ENCODE measurements around the gene RGPD4. TPM values are rescaled to one million over a fixed set of nuclear protein-coding genes. Genes with fewer than 3 reads are reported as not detected.
"Not testable (repeated sequence)": the region's sequence is repeated elsewhere in the genome, so short reads cannot be mapped to it uniquely, and the experiment has no call there.

Gene RGPD4
- total RNA-seq, 1 experiment from 2014 or later = 0.04 TPM

GRCh38 chr2:107824451-107825205, 2.1 kb upstream of the RGPD4 start (continued):
- TF ChIP-seq STAT6 (CRISPR knock-in tag; conservative IDR thresholded peaks at IDR 0.05; ENCODE audit: low read depth) (no peak), MLX (CRISPR knock-in tag; IDR thresholded peaks at IDR 0.05) (no peak), TEAD1 (CRISPR knock-in tag; IDR thresholded peaks at IDR 0.05) (no peak), FOXP4 (CRISPR knock-in tag; IDR thresholded peaks at IDR 0.05) (no peak)

GRCh38 chr2:107825206-107825563, 1.5 kb upstream of the RGPD4 start:
- POLR2A ChIA-PET = no interaction called here
- no peaks in the 10 kb centered on the region for H3K27me3 Mint-ChIP-seq (ENCODE audit: low read depth)
- TF ChIP-seq IRF2 (CRISPR knock-in tag; IDR thresholded peaks at IDR 0.05; ENCODE audit: borderline replicate concordance, low read depth) (no peak), STAT6 (CRISPR knock-in tag; conservative IDR thresholded peaks at IDR 0.05; ENCODE audit: low read depth) (no peak), ZMAT4 (CRISPR knock-in tag; IDR thresholded peaks at IDR 0.05) (no peak), ESRRA (CRISPR knock-in tag; IDR thresholded peaks at IDR 0.05; ENCODE audit: borderline replicate concordance) (no peak), SMAD3 (CRISPR knock-in tag; IDR thresholded peaks at IDR 0.05; ENCODE audit: borderline replicate concordance) (no peak), NFYB (CRISPR knock-in tag; conservative IDR thresholded peaks at IDR 0.05; ENCODE audit: low read depth) (no peak)
- H3K9me3 Mint-ChIP-seq = no peaks in the 10 kb centered on the region
- DNase-seq (ENCODE audit: low spot score) (no peak), ATAC-seq (no peak)
- no peak overlapping the region for H3K27ac Mint-ChIP-seq
- CTCF ChIA-PET = no interaction called here
- no peaks in the 10 kb centered on the region for H3K4me1 Mint-ChIP-seq
- H3K36me3 Mint-ChIP-seq = no peaks in the 10 kb centered on the region
- no peak overlapping the region for H3K4me3 Mint-ChIP-seq

- CTCF ChIA-PET; H3K27ac Mint-ChIP-seq; H3K36me3 Mint-ChIP-seq; H3K4me3 Mint-ChIP-seq; H3K27me3 Mint-ChIP-seq (ENCODE audit: low read depth); H3K9me3 Mint-ChIP-seq; POLR2A ChIA-PET; H3K4me1 Mint-ChIP-seq; ATAC-seq; DNase-seq (ENCODE audit: low spot score): not testable (repeated sequence)
Measured at GRCh38 chr2:107829514-107829913, 2.8 kb downstream of the RGPD4 start.

GRCh38 chr2:107833152-107833551, 6.5 kb downstream of the RGPD4 start:
- H3K9me3 Mint-ChIP-seq; H3K4me1 Mint-ChIP-seq; CTCF ChIA-PET; H3K27ac Mint-ChIP-seq; POLR2A ChIA-PET; DNase-seq (ENCODE audit: low spot score); H3K4me3 Mint-ChIP-seq; H3K36me3 Mint-ChIP-seq; ATAC-seq; H3K27me3 Mint-ChIP-seq (ENCODE audit: low read depth): not testable (repeated sequence)
